ENCODE measurements around the gene COL1A1. TPM values are rescaled to one million over a fixed set of nuclear protein-coding genes. Genes with fewer than 3 reads are reported as not detected.

Gene COL1A1
- polyA plus RNA-seq, 1 of the 3 experiments (the other 2 are of a cell fraction), result 1,461 TPM

GRCh38 chr17:50149417-50150353 is 51.7 kb downstream of the COL1A1 start (continued):
- TF ChIP-seq, protein P1, sequence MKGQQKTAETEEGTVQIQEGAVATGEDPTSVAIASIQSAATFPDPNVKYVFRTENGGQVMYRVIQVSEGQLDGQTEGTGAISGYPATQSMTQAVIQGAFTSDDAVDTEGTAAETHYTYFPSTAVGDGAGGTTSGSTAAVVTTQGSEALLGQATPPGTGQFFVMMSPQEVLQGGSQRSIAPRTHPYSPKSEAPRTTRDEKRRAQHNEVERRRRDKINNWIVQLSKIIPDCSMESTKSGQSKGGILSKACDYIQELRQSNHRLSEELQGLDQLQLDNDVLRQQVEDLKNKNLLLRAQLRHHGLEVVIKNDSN (IDR thresholded peaks at IDR 0.05; ENCODE audit: borderline replicate concordance, low read depth), result no peak

DNA sequence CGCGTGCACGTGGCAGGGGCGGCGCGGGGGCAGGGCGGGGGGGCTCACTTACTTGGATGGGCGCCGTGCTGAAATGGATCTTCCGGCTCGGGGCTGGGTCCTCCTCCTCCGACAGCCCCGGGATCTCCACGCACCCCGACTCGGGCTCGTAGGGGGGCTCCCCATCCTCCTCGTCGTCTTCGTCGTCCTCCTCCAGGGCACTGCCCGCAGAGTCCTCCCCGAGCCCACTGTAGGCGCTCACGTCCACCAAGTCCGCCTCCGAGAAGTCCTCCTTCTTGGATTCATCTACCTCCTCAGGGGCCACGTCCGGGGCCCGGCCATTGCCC is 52.4 kb downstream of the COL1A1 start:
- Histone ChIP-seq H3K36me3 (replicated peaks in 1 of 2; ENCODE audit: control insufficient read depth in 1 of 2, insufficient read depth in 2 of 2, low read length in 1 of 2) (peaks cover 15 to 18% of the 10 kb centered on the region in 2 experiments), H3K4me2 (peak overlapping the region; percentile 97), H3K27me3 (ENCODE audit: insufficient read depth) (no peaks in the 10 kb centered on the region), H3K79me2 (ENCODE audit: insufficient read depth) (peaks cover 66% of the 10 kb centered on the region), H3K9ac (peak overlapping the region; percentile 92), H4K20me1 (ENCODE audit: insufficient read depth) (peaks cover 53% of the 10 kb centered on the region), H3K9me2 (no peaks in the 10 kb centered on the region), H2AFZ (ENCODE audit: low read depth) (no peak overlapping the region), H3K9me3 (no peaks in the 10 kb centered on the region), H3K4me3 (ENCODE audit: low read depth in 2 of 2, low read length in 1 of 2) (peak overlapping the region; percentile 66 to 81), H3K27ac (ENCODE audit: low read depth in 2 of 2, low read length in 1 of 2) (peak overlapping the region; percentile 54 to 86), H3F3A (replicated peaks; ENCODE audit: insufficient read depth) (peaks cover 24% of the 10 kb centered on the region), H3K4me1 (ENCODE audit: control insufficient read depth in 1 of 2, insufficient read depth in 2 of 2, low read depth in 1 of 2, low read length in 1 of 2) (peaks cover 27 to 56% of the 10 kb centered on the region in 2 experiments; a peak in 3 of 4 replicates)
- DNase-seq, result no peak
- TF ChIP-seq, protein P2, sequence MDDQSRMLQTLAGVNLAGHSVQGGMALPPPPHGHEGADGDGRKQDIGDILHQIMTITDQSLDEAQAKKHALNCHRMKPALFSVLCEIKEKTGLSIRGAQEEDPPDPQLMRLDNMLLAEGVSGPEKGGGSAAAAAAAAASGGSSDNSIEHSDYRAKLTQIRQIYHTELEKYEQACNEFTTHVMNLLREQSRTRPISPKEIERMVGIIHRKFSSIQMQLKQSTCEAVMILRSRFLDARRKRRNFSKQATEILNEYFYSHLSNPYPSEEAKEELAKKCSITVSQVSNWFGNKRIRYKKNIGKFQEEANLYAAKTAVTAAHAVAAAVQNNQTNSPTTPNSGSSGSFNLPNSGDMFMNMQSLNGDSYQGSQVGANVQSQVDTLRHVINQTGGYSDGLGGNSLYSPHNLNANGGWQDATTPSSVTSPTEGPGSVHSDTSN (IDR thresholded peaks at IDR 0.05), result no peak
- peak; percentile 13 for TF ChIP-seq CHD2 (IDR thresholded peaks at IDR 0.05; ENCODE audit: low read length, partially characterized antibody)
- 5% methylated on average over 12 of the region's 30 CpGs for WGBS (ENCODE audit: low lambda C conversion rate)
- CTCF ChIA-PET, result interaction anchor here (0.7 to 12.8 kb wide), 12 partner anchors 11 to 61 kb away, joined by 3 to 169 read pairs (median 15); partner anchors contain the start of genes COL1A1 and SAMD14
- POLR2A ChIA-PET, result interaction anchor here (1.3 kb wide), 1 partner anchor 16 kb away, joined by 3 read pairs; no protein-coding TSS in a partner anchor

DNA sequence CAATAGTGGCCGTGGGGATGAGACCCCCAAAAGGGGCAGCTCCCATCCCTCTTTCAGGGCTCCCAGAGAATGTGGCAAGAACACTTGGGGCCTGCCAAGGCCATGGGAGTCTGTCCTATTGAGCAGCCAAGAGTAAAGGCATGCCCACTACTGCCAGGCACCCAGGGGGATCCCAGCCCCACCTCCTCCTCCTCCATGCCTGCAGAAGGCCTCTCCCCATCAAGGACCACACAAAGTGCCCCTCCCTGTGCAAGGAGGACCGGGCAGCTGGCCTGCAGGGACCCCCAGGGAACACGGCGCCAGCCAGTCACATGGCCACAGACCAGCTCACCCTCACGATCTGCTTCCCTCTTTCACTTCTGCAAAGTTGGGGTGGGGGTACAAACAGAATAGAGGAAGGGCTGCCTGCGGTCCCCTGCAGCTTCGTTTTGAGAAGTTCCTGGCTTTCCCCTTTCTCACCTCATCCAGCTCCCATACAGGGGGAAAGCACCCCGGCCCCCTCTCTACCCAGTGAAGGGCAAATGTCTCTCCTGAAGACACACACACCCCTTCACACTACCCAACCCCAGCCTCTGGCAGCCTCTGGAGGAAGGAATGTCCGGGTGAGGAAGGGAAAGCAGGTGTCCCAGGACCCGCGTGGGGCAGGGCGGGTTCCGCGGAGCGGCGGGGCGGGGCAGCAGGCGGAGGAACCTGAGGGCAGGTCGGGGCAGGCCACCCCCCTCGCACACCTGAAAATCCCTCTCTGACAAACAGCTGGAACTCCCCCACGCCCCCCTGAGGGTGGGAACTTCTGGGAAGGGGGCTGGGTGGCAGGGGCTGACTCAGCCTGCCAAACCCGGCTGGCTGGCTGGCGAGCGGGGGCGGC is 53.0 kb downstream of the COL1A1 start:
- no peaks in the 10 kb centered on the region for H3K9me2 ChIP-seq
- ChIA-PET CTCF (interaction anchor here (0.7 to 12.8 kb wide), 16 partner anchors 10 to 150 kb away, joined by 3 to 169 read pairs (median 6); partner anchors contain the start of gene COL1A1), POLR2A (interaction anchor here (0.9 to 2.0 kb wide), 3 partner anchors 12 to 54 kb away, joined by 3 to 8 read pairs (median 6); partner anchors contain the start of gene PDK2)
- peak; percentile 76 for DNase-seq
- peak overlapping the region; percentile 97 for H3K4me2 ChIP-seq
- 7% methylated on average over 16 of the region's 25 CpGs for WGBS (ENCODE audit: low lambda C conversion rate)
- peaks cover 72% of the 10 kb centered on the region for H3K79me2 ChIP-seq (ENCODE audit: insufficient read depth)
- H3F3A ChIP-seq (replicated peaks; ENCODE audit: insufficient read depth), result peaks cover 26% of the 10 kb centered on the region
- peaks cover 54% of the 10 kb centered on the region for H4K20me1 ChIP-seq (ENCODE audit: insufficient read depth)
- H2AFZ ChIP-seq (ENCODE audit: low read depth), result no peak overlapping the region
- peaks cover 27 to 50% of the 10 kb centered on the region in 2 experiments; a peak in 3 of 4 replicates for H3K4me1 ChIP-seq (ENCODE audit: control insufficient read depth in 1 of 2, insufficient read depth in 2 of 2, low read depth in 1 of 2, low read length in 1 of 2)
- peaks cover 15 to 24% of the 10 kb centered on the region in 2 experiments for H3K36me3 ChIP-seq (replicated peaks in 1 of 2; ENCODE audit: control insufficient read depth in 1 of 2, insufficient read depth in 2 of 2, low read length in 1 of 2)
- peak overlapping the region; percentile 92 for H3K9ac ChIP-seq
- no peaks in the 10 kb centered on the region for H3K9me3 ChIP-seq
- H3K27ac ChIP-seq (ENCODE audit: low read depth in 2 of 2, low read length in 1 of 2), result peak overlapping the region; percentile 54 to 86
- H3K27me3 ChIP-seq (ENCODE audit: insufficient read depth), result no peaks in the 10 kb centered on the region
- peak overlapping the region; percentile 66 to 81 for H3K4me3 ChIP-seq (ENCODE audit: low read depth in 2 of 2, low read length in 1 of 2)
- TF ChIP-seq NFIC (IDR thresholded peaks at IDR 0.05; ENCODE audit: borderline replicate concordance), result no peak
- TF ChIP-seq SMC3 (IDR thresholded peaks at IDR 0.05; ENCODE audit: low read depth, low read length), result no peak
- TF ChIP-seq TCF12 (IDR thresholded peaks at IDR 0.05), result no peak
- TF ChIP-seq, protein P2 (IDR thresholded peaks at IDR 0.05), result no peak
- TF ChIP-seq GABPA (IDR thresholded peaks at IDR 0.05; ENCODE audit: low read depth), result no peak
- TF ChIP-seq TAF1 (IDR thresholded peaks at IDR 0.05; ENCODE audit: borderline replicate concordance, low read depth, low read length), result no peak
- TF ChIP-seq, protein P3, sequence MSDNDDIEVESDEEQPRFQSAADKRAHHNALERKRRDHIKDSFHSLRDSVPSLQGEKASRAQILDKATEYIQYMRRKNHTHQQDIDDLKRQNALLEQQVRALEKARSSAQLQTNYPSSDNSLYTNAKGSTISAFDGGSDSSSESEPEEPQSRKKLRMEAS (IDR thresholded peaks at IDR 0.05; ENCODE audit: low read depth), result peak; percentile 47; the same call in 1 of the 2 replicates
- TF ChIP-seq, protein P4, sequence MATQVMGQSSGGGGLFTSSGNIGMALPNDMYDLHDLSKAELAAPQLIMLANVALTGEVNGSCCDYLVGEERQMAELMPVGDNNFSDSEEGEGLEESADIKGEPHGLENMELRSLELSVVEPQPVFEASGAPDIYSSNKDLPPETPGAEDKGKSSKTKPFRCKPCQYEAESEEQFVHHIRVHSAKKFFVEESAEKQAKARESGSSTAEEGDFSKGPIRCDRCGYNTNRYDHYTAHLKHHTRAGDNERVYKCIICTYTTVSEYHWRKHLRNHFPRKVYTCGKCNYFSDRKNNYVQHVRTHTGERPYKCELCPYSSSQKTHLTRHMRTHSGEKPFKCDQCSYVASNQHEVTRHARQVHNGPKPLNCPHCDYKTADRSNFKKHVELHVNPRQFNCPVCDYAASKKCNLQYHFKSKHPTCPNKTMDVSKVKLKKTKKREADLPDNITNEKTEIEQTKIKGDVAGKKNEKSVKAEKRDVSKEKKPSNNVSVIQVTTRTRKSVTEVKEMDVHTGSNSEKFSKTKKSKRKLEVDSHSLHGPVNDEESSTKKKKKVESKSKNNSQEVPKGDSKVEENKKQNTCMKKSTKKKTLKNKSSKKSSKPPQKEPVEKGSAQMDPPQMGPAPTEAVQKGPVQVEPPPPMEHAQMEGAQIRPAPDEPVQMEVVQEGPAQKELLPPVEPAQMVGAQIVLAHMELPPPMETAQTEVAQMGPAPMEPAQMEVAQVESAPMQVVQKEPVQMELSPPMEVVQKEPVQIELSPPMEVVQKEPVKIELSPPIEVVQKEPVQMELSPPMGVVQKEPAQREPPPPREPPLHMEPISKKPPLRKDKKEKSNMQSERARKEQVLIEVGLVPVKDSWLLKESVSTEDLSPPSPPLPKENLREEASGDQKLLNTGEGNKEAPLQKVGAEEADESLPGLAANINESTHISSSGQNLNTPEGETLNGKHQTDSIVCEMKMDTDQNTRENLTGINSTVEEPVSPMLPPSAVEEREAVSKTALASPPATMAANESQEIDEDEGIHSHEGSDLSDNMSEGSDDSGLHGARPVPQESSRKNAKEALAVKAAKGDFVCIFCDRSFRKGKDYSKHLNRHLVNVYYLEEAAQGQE (IDR thresholded peaks at IDR 0.05; ENCODE audit: low read depth, low read length), result no peak
- no peak for TF ChIP-seq GATA2 (CRISPR knock-in tag; IDR thresholded peaks at IDR 0.05)
- TF ChIP-seq YY1 (IDR thresholded peaks at IDR 0.05; ENCODE audit: low read depth), result no peak
- no peak for TF ChIP-seq RCOR1 (IDR thresholded peaks at IDR 0.05; ENCODE audit: low read length)
- TF ChIP-seq EZH2phosphoT487 (IDR thresholded peaks at IDR 0.05; ENCODE audit: borderline replicate concordance, low read depth), result no peak
